Hematopoietic multipotent progenitor cell treated with erythropoietin and hydrocortisone succinate and interleukin-3 and kit ligand, for 4 days (in vitro differentiated cells): ENCODE measurements around the gene PPA1.
"Not testable (repeated sequence)": the region's sequence is repeated elsewhere in the genome, so short reads cannot be mapped to it uniquely, and the experiment has no call there.

ENCODE experiments used
- DNase-seq: peaks from one replicate; pipeline ENCODE4 v3.0.0-alpha.2; 2015

The PPA1 gene

DNA sequence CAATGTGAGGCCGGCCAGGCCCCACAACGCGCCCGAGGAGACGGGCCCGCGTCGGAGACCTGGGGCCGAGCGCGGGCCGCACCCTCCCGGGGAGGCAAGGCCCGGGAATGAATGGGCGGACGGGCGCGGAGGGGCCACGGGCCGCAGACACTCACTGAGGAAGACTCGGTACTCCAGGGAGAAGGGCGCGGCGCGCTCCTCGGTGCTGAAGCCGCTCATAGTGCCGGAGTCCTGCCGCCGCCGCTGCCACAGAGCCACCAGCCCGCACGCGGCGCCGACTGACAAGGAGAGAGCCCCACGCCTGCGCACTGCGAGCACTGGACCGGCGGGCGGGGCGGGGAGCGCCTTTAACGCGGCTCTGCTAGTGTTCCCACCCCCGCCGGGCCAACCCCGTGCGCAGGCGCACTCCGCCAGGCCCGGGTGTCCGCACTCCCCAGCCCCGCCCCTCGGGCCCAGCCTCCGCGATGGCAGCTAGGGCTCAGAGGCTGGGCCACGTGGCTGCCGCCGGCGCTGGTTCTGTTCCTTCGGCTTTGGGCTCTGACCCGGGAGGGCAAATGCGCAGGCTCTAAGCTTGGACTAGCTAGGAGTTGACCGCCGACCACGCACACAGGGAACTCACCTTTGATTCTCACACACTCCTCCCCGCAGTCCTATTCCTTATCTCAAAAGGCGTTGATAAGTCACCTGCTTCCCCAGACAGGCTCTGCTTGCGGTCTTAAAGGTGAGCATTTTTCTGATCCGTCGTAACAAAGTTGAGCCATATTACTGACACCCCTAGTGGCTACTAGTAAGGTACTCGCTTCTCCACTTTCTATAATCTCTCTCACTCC, at the start of gene PPA1:
TSS of gene PPA1 (minus strand) at position 321 of the 830 bp plus-strand sequence. CDS start at position 219, 102 bp downstream.
- DNase-seq, result peak; percentile 98

DNA sequence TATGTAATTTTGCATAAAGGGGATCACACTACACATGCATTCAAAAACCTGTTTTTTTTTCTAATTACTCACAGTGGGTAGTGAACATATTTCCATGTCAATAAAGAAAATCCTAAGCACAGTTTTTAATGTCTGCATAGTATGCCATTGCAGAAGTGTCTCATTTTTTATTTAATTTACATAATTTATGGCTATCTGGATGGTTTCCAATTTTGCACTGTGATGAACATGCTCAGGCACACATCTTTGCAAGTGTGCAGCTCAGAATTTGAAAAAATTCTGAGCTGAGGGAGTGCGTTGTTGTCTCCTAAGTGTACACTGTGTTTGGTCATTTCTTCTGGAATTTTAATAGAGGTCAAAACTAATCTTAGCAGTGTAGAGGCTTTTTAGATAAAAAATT, 48.4 kb upstream of the PPA1 start:
- DNase-seq, result no peak

DNA sequence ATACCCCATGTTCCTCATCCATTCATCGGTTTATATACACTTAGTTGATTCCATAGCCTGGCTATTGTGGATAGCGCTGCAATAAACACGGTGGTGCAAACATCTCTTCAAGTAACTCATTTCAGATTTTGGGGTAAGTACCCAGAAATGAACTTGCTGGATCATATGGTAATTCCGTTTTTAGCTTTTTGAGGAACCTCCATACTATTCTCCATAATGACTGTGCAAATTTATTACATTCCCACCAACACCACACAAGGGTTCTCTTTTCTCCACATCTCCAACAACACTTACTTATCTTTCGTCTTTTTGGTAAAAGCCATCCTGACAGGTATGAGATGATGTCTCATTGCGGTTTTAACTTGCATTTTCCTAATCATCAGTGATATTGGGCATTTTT, 46.9 kb upstream of the PPA1 start:
- DNase-seq, result no peak

DNA sequence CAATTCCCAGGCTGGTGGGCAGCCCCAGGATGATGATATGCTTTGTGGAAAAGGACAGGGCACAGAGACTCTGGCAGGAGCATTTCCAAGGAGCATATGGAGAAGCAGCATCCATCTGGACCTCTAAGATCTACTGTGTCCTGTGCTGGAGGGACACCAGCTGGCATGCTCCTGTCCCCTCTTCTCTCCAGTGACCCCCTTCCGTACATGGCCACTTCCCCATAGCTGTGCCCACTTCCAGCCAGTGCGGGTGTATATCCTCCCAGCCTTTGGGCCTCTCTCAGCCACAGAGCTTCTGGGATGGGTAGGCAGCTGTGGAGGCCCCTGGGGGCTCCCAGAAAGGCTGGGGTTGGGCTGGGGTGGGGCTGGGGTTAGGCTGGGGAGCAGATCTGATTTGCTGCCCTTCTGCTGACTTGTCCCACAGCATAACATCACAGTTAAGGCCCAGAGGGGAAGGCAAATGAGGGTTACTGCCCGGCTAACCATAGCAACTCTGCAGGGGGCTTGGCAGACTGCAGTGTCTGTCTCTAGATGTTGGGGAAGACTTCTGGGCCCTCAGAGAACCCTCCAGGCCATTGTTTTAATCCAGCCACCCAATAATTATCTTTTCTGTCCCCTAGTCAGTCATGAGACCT, 44.3 kb upstream of the PPA1 start:
- no peak for DNase-seq

DNA sequence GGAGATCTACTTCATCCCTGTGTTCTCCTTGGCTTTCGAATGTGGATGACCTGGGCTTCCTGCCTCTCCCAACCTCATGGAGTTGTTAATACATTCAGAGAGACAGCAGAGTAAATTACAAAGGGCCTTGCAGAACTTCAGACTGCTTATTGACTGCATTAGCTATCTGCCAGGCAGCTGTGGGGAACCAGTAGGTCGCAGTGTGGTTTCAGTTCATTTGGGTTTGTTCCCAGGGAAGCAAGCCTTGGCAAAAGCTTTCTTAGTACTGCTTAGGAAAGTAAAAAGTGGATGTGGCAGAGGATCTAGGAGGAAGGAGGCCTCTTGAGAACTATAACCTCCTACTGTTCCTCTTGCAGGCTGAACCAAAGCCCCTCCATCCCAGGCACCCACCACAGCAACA, 41.4 kb upstream of the PPA1 start:
- no peak for DNase-seq

DNA sequence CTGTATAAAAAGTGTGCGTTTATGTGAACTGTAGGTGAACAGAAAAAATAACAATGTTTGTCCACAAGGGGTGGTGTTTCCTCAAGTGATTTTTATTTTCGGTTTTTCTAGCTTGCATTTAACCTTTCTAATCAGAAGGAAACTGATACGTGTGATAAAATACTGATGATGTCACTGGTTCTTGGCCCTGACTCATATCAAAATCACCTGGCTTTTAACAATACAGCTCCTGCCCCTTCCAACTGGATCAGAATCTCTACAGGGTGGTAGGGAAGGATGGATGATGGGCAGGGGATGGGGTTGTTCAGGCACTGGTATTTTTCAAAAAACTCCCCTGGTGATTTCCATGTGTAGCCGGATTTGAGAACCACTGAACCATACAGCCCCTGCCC, 39.7 kb upstream of the PPA1 start:
- peak; percentile 58 for DNase-seq

DNA sequence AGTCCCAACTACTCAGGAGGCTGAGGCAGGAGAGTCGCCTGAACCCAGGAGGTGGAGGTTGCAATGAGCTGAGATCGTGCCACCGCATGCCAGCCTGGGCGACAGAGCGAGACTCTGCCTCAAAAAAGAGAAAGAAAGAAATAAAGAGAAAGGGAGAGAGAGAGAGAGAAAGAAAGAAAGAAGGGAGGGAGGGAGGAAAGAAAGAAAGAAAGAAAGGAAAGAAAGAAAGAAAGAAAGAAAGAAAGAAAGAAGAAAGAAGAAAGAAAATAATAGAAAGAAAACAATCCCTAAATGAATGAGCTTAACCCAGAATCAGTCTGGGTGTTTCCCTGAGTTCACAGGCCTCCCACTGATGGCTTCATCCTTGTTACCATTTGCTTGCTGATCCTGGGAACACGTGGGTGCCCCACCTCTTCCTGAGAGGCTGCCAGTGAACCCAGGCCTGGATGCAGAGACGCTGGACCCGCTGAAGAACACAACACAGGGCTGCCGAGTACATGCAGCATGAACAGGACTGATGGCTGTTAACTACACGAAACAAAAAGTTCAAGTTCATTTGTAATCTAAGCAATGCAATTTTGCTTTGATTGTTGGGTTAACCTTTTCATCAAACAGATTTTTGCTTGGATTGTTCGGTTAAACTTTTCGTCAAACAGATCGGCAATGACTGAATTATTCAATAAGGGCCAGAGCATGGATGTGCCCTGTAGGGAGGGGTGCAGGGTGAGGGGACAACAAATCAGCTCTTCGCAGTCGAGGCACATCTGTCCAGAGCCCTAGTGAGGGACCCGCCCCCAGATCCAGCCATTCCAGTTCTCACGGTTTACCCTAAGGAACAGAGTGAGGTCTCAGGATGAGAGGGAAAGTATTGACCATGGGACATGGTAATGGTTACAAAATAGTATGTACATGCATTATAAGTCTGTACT, 39.0 kb upstream of the PPA1 start:
- no peak for DNase-seq

DNA sequence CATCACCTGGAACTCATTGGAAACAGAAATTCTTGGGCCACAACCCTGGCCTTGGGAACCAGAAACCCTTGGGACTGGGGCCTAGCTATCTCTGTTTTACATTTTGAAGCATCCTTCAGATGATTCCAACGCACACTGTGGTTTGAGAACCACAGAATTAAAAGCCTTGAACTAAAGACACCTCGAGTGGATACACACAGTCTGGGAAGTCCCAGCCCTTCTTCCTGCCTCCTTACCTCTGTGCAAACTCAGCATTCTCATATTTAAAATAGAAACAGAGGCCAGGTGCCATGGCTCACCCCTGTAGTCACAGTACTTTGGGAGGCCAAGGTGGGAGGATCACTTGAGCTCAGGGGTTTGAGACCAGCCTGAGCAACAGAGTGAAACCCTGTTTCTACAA, 37.7 kb upstream of the PPA1 start:
- DNase-seq, result no peak

DNA sequence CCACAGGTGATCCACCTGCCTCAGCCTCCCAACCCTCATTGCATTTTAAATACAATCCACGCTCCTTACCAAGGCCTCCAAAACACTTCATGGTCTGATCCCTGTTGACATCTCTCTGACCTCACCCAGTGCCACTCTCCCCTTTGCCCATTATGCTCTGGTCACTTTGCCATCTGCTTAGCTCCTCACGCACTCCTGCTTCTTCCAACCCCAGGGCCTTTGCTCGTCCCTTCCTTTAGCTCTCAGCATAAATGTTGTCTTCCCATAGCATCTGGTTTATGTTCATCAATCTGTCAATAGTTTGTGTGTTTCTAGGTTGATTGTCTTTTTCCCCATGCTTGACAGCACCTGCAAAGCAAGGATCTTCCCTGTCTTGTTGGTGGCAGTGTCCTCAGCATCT, 36.5 kb upstream of the PPA1 start:
- DNase-seq, result no peak

DNA sequence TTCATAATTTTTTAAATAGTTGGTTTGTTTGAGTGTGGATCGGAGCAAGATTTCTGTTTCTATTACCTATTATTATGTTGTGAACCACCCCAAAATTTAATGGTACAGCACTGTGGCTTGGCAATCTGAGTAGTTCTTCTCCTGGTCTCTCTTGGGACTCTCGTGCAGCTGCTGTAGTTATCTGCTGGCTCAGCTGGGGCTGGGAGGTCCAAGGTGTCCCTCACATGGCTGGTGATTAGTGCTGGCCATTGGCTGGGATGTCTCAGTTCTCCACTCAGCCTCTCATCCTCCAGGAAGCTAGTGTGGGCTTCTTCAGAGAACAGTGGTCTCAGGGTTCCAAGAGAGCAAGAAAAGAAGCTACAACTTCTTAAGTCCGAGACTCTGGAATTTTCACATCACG, 35.1 kb upstream of the PPA1 start:
- no peak for DNase-seq

DNA sequence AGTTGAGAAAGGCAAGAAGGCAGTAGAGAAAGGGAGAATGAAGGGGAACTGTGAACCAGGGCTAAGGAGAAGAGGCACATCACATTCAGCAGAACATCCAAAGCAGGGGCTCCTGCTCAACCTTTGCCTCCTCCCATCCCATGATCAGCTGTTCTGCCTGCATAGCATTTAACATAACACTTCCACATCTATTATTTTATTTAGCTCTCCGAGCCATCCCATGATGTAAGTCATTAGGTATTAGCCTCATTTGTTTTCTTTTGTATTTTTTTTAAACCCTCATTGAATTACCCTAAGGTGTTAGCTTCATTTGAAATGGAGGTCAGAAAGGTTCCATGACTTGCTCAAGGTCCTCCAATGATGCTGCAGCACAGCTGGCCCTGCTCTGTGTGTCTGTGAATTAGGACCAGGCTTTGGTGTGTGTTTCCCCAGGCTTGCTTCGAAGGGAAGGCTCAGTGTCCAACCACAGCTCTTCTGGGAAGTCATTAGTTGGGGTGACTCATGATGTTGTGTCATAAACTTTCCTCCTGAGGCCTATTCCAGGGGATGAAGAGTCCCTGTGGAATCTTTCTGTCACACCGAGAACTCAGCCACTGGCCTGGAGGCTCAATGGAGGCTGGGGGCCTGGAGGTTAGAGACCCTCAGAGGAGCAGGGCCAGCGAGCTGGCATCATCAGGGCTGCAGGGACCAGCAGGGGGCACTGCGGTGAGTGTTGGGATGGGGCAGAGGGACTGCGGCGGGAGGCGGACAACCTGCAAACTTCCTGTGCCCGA, 34.1 kb upstream of the PPA1 start:
- DNase-seq, result no peak

DNA sequence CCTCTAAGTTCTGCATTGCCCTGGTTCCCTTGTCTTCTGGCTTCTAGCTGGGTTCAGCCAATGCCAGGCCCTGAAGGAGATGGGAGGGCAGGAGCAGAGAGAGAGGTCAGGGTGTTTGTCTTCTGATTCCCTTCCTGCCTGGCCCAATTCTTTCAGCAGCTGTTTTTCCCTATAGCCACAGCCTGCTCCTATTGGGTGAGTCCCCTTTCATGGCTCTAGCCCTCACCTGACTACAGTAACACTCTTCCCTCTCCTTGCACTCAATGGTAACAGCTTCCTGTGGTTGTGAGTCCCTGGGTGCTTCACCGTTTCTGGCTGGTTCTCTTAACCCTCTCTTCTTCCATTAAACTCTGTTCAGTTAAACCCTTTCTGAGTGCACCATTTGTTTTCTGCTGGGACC, 33.5 kb upstream of the PPA1 start:
- no peak for DNase-seq

DNA sequence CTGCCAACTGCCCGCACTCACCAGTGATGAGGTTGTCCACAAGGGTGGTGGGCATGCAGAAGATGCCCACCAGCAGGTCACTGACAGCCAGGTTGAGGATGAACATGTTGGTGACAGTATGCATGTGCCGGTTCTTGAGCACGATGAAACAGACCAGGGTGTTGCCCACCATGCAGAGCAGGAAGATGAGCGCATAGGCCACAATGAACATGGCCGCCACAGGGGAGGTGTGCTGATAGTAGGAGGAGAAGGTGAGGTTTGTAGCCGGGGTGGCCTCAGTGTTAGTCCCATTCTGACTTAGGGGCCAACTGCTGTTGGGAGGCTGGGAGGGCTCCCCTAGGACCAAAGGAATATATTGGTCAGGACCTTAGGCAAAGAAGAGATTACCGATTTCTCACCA, 32.8 kb upstream of the PPA1 start:
- no peak for DNase-seq

DNA sequence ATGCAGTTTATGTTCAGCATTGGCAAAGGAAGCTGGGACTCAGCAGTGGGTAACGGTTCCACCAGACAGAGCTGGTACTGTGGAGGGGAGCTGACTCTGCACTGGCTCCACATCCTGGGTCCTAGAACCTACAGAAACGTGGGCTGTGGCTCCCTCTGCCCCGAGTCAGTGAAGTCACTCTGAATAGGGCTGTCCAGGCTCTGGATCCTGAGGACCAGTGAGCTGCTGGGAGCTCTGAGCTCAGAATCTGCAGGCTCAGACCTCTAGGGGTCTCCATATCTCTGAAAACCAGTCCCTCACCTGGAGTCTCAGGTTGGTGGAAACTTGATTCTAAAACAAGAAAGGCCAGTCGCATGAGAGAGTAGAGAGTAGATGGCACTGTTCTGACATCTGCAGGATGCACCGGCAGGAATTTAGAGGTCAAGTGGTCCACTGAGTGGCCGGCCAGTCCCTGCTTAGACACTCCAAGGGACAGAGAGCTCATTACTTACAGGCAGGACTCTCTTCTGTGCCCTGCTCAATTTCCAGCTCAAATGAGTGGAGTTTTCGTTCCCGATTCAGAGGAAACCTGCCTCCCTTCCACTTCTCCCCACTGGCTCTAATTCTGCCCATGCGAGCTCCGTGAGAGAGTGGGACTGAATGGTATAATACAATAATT, 31.9 kb upstream of the PPA1 start:
- DNase-seq, result peak; percentile 31

DNA sequence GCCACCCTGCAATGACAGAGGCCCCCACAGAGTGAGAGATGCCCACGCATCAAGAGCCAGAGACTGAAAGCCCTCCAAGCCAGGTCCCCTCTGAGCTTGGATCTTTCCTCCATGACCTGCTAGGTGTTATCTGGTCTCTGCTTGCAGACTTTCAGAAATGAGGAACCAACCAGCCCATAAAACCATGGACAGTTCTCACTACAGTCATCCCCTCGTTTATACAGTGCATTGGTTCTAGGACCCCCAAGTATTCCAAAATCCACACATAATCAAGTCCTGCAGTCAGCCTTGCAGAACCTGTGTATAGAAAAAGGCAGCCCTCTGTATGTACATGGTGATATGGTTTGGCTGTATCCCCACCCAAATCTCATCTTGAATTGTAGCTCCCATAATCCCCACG, 27.5 kb upstream of the PPA1 start:
- DNase-seq, result no peak

DNA sequence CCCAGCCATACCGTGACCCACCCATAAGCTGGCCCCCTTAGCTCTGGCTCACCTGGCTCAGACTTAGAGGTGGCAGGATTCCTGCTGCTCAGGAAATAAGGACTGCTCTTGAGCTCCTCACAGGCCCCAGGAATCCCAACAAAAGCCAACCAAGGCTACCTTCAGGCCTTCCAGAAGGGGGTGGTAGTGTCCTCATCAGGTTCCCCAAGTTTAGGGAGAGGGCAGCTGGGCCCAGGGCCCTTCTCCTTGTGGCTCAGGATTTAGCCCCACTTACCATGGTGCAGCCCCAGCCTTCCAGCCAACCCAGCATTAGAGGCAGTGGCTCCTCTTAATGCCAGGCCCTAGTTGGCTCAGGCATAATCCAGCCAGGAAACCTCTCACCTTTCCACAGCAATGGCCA, 27.0 kb upstream of the PPA1 start:
- DNase-seq, result no peak

DNA sequence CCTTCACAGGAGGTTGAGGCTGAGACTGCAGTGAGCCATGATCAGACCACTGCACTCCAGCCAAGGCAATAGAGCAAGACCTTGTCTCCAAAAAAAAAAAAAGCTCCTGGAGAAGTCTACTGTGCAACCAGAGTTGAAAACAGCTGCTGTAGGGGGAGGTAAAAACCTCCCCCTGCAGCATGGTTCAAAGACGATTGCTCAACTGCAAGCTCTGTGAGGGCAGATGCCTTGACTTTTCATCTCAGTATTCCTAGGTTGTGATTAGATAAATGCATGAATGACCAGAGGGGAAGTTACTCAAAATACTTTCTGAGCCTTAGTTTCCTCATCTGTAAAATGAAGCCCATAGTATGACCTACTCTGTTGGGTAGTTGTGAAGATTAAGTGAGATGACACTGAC, 25.0 kb upstream of the PPA1 start:
- no peak for DNase-seq

DNA sequence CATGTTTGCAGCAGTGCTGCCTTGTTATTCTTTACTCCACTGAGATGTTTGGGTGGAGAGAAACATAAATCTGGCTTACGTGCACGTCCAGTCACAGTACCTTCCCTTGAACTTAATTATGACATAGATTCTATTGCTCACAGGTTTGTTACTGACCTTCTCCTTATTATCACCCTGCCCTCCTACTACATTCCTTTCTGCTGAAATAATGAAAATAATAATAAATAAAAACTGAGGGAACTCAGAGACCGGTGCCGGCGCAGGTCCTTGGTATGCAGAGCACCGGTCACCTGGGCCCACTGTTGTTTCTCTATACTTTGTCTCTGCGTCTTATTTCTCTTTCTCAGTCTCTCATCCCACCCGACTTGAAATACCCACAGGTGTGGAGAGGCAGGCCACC, 24.6 kb upstream of the PPA1 start:
- DNase-seq, result not testable (repeated sequence)

DNA sequence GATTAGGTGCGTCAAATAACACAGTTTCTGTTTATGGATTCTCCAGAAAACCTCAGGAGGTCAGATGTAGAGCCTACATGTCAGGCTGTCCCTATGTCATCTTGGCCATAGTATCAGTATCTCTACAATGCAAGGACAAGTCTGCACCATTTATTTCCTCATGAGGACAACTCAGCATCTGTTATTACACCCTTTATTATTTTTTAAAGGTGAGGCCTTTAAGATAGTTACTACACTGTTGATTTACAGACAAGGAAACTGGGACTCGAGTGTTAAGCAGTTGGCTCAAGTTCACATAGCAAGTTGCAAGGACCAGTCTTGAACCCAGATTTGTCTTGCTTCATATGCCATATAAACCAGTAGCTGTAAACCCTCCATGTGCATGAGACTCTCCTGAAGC, 23.2 kb upstream of the PPA1 start:
- DNase-seq, result no peak

DNA sequence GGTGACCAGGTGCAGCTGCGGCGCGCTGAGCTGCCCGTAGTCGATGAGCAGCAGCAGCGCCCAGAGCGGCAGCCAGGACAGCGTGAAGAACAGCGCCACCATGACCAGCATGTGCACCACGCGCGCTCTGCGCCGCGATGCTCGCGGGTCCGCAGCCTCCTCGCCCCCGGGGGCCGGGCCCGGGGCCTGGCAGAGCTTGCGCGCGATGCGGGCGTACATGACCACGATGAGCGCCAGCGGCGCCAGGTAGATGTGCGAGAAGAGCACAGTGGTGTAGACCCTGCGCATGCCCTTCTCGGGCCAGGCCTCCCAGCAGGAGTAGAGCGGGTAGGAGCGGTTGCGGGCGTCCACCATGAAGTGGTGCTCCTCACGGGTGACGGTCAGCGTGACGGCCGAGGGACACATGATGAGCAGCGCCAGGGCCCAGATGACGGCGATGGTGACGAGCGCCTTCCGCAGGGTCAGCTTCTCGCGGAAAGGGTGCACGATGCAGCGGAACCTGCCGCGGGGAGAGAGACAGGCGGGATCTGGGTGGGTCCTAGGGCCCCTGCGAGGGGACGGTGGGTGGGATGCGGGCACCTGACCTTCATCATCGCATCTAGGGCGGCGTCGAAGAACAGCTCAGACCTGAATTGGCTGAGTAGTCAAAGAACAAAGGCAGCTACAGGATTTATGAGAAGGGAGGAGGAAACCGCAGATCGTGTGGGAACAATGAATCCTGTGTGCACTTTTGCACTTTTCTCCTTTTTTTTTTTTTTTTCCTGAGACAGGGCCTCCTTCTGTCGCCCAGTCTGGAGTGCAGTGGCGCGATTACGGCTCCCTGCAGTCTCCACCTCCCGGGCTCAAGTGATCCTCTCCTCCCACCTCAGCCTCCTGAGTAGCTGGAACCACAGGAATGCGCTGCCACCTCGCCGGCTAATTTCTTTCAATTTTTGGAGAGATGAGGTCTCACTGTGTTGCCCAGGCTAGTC, 22.4 kb upstream of the PPA1 start:
- peak; percentile 34 for DNase-seq

DNA sequence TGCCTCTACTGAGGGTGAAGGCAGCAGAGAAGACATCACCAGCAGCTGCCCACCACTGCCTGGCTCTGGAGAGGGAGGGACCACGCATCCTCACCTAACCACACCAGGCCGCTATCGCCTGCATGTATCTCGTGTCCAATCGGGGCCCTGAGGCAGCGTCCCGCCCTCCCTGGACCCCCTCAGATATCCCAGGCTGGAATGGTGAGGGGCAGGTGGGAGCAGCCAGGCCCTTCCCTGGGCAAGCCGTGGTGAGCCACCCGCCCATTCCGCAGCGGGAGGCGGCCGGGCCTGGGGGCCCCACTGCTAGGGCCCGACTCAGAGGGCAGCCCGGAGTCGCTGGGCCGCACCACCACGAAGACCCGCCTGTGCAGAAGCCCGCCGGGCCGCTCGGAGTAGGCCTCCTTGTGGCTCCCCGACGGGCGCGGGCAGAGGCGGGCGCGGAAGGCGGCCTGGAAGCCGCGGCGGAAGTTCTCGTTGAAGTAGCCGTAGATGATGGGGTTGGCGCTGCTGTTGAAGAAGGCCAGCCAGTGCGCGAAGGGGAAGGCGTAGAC, 21.6 kb upstream of the PPA1 start:
- no peak for DNase-seq
